ENCODE measurements around the gene DNAJC9.

Gene DNAJC9

DNA sequence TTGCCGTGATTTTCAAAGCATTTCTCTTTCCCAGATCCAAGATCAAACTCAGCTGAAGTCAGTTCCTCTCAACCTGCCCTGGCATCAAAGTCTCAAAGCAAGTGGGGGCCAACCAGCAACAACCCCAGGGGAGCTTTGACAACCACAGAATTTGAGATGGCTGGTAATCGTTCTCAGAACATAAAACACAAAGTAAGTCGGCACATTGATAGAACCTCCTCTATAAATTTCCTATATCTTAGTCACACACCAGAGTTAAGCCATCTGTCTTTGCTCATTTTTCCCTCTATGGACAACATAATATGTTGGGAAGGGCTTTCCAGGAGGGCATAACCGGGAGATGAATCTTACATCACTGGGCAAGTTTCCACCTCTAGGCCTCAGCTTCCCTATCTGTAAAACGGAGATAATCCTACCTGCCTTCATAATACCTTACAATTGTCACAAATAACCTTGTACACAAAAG is 1.2 kb upstream of the DNAJC9 start:
- TF ChIP-seq, protein P1, sequence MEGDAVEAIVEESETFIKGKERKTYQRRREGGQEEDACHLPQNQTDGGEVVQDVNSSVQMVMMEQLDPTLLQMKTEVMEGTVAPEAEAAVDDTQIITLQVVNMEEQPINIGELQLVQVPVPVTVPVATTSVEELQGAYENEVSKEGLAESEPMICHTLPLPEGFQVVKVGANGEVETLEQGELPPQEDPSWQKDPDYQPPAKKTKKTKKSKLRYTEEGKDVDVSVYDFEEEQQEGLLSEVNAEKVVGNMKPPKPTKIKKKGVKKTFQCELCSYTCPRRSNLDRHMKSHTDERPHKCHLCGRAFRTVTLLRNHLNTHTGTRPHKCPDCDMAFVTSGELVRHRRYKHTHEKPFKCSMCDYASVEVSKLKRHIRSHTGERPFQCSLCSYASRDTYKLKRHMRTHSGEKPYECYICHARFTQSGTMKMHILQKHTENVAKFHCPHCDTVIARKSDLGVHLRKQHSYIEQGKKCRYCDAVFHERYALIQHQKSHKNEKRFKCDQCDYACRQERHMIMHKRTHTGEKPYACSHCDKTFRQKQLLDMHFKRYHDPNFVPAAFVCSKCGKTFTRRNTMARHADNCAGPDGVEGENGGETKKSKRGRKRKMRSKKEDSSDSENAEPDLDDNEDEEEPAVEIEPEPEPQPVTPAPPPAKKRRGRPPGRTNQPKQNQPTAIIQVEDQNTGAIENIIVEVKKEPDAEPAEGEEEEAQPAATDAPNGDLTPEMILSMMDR (conservative IDR thresholded peaks at IDR 0.05) = no peak
- peak overlapping the region; percentile 83 for H3K27ac ChIP-seq

DNA sequence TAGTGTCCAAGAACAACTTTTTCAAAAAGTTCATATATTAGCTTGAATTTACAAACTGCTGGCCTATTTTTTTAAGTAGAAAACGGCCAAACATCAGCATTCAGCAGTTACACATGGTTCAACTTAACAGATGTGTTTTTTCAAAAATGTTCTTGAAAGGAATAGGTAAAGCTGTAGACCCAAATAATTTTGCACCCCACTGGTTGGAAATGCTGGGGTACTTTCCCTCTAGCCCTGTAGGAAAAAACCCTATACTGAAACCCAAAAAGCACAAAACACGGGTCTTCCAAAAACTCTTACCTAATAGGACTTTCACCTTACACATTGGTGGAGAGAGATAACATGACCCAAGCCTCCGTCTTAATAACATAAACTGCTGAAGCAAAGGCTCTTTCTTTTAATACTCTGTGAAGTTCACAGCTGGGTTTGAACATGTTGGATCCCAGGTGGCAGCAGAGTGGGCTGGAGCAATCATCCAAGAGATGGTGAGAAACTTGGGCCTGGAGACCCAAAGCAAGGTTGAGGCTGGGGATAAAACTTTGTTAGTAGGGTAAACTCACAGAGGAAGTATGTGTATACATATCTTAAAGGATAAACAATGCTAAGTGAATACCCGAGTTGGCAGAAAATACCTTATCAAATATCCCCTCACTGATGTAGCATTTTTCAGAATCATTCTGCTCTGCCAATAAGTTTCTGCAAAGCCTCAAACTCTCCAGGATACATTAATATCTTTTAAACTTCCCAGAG is 629 bp upstream of the DNAJC9 start:
- TF ChIP-seq, protein P1 (conservative IDR thresholded peaks at IDR 0.05) = no peak
- peak overlapping the region; percentile 83 for H3K27ac ChIP-seq

DNA sequence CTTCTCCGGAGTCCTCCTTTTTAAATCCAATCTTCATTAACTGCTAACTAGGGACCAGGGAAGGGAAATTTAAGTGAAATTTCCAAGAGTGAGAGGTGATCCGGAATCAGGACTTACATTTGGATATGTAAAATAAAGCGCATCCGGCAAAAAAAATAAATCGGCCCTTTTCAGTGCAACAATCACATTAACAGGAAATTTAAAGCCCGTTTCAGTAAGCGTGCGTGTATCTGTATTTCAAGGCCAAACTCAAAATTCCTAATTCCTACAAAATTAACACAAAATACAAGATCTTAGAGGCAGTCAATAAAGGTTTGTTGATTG is 771 bp downstream of the DNAJC9 start:
- TF ChIP-seq, protein P1 (conservative IDR thresholded peaks at IDR 0.05) = no peak
- peak overlapping the region; percentile 83 for H3K27ac ChIP-seq

DNA sequence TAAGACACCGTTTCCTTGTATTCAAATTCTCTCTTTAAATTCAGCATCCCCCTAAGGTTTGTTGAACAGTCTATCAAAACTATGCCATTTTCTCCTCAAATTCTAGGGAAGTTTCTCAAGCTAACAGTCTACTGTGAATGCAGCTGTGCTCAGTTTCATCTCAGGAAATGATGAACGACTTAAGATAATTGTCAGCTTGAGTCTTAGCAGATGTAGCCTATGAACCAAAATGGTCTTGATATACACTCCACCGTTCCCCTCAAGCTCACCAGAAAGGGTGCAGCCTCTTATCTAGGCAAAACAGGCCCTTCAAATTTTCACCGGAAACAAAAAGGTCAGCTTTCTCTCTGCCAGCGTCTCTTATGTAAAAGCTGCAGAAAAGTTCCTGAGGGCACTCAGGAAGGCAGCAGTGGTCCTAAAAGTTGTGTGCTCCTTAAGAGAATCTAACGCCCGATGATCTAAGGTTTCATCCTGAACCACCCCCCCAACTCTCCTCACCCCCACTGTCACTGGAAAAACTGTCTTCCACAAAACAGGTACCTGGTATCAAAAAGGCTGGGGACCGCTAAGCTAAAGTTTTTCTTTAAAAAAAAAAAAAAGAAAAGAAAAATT is 2.1 kb downstream of the DNAJC9 start:
- peak overlapping the region; percentile 83 for H3K27ac ChIP-seq
- TF ChIP-seq, protein P1 (conservative IDR thresholded peaks at IDR 0.05) = no peak

DNA sequence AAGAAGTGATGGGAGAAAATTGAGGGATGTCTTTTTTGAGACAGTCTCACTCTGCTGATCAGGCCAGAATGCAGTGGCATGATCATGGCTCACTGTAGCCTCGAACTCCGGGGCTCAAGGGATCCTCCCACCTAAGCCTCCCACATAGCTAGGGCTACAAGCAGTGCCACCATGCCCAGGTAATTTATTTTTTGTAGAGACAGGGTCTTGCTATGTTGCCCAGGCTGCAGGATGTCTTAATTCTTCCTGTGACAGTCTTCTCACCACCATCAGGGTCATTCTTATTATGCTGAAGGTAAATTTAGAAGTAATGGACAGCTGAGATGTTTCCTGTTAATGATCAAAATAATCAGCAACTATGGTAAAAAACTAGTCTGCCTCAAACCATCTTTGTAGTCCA is 7.1 kb downstream of the DNAJC9 start:
- no peak overlapping the region for H3K27ac ChIP-seq
- TF ChIP-seq, protein P1 (conservative IDR thresholded peaks at IDR 0.05) = no peak

DNA sequence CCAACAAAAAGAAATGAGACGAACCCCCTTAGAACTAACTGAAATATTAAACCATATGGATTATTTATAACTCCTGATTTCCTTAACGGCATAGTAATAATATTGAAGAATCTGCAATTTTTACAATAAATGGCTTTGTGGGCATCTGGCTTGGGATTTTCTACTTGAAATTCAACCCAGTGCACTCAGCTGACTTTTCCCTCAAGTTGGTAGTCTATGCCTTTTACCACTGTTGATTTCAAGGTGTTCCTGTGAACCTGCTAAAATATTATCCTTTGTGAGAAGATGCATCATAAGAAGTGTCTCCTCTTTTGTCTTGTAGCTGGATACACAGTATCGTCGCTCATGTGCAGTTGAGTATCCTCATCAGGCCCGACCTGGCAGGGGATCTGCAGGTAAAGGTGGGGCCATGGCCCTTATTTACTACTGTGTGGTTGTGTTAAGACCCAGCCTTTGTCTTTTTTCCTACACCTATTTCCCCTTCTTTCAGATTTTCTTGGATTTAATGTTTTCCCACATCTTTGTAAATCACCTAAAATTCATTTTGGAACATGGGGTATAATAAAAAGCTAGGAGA is 8.0 kb downstream of the DNAJC9 start:
- TF ChIP-seq, protein P1 (conservative IDR thresholded peaks at IDR 0.05) = no peak
- no peak overlapping the region for H3K27ac ChIP-seq

DNA sequence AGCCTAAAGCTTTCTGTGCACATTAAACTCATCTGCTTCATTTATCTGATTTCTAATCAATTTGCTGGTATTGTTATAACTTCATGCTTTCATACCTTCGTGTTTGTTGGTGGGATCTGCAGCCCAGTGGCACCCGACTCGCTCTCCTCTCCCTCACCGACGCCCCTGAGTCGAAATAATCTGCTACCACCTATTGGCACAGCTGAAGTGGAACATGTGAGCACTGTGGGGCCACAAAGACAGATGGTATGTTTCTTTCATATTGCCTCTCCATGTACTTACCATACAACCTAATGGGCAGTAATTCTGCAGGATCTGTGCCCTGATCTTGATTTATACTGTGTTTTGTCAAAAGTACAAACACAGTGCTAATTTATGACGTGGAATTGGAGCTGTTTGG is 12.4 kb downstream of the DNAJC9 start:
- TF ChIP-seq, protein P1 (conservative IDR thresholded peaks at IDR 0.05) = no peak
- no peak overlapping the region for H3K27ac ChIP-seq

All from VCaP (cell line).